Stimulated activated CD4-positive, alpha-beta T cell treated with anti-CD3 and anti-CD28 coated beads, Interleukin-12 subunit alpha, Interleukin-12 subunit beta, amount 100 ng/mL, for 4 hours (primary cell): ENCODE measurements around the gene SERTAD4.
"Not testable (repeated sequence)": the region's sequence is repeated elsewhere in the genome, so short reads cannot be mapped to it uniquely, and the experiment has no call there.

Experiments
- DNase-seq: peaks from one replicate; pipeline ENCODE4 v3.0.0-alpha.2; 2020

Gene SERTAD4

GRCh38 chr1:210262167-210262896 lies 29.7 kb downstream of the SERTAD4 start:
- no peak for DNase-seq

- DNase-seq: no peak
These were observed 30.3 kb downstream of the SERTAD4 start for GRCh38 chr1:210262897-210263272.

GRCh38 chr1:210263963-210264362 lies 31.4 kb downstream of the SERTAD4 start:
- DNase-seq: no peak

- DNase-seq: no peak
These were observed 32.1 kb downstream of the SERTAD4 start for GRCh38 chr1:210264496-210265380.

GRCh38 chr1:210265392-210265955 lies 32.9 kb downstream of the SERTAD4 start:
- DNase-seq: not testable (repeated sequence)

GRCh38 chr1:210269981-210270380 lies 37.4 kb downstream of the SERTAD4 start:
- no peak for DNase-seq

GRCh38 chr1:210272666-210273065 lies 40.1 kb downstream of the SERTAD4 start:
- no peak for DNase-seq

- no peak for DNase-seq
These were observed 47.6 kb downstream of the SERTAD4 start for GRCh38 chr1:210280221-210280620.

- no peak for DNase-seq
These were observed 55.5 kb downstream of the SERTAD4 start for GRCh38 chr1:210288116-210288515.

GRCh38 chr1:210289248-210289647 lies 56.7 kb downstream of the SERTAD4 start:
- DNase-seq: no peak

GRCh38 chr1:210291081-210291764 lies 58.6 kb downstream of the SERTAD4 start:
- DNase-seq: no peak

- DNase-seq: no peak
These were observed 59.2 kb downstream of the SERTAD4 start for GRCh38 chr1:210291786-210292230.

- peak; percentile 32 for DNase-seq
These were observed 59.8 kb downstream of the SERTAD4 start for GRCh38 chr1:210292231-210292871.

GRCh38 chr1:210293171-210293607 lies 60.6 kb downstream of the SERTAD4 start:
- no peak for DNase-seq

- no peak for DNase-seq
These were observed 62.6 kb downstream of the SERTAD4 start for GRCh38 chr1:210294999-210295745.
